Calu3 (cell line): ENCODE data around the gene PSMD3. TPM values are rescaled to one million over a fixed set of nuclear protein-coding genes. Genes with fewer than 3 reads are reported as not detected.

Source experiments
- BruUV-seq: library from RNA; stranded (reverse); fragments of 400-500 nt; replicated peaks from 2 replicates; lab custom pipeline; 2021; lab: Mats Ljungman, UMichigan
- CTCF ChIA-PET: fragments of 300-600 bp; sonication (Branson Sonifier 250); formaldehyde crosslinking; loops from one replicate; lab custom pipeline; 2022; ENCODE audit warnings: antibody characterized with exemption; lab: Charles Lee
- DNase-seq: peaks from one replicate; pipeline ENCODE4 v3.0.0; 2022
- H3K27ac Mint-ChIP-seq: one replicate; pipeline ENCODE4 v1.8.0; 2022; ENCODE audit warnings: mixed read lengths; ENCODE audit not compliant: unreplicated experiment
- H3K27me3 Mint-ChIP-seq: one replicate; pipeline ENCODE4 v1.8.0; 2022; ENCODE audit warnings: mixed read lengths; ENCODE audit not compliant: unreplicated experiment
- H3K36me3 Mint-ChIP-seq: one replicate; pipeline ENCODE4 v1.8.0; 2022; ENCODE audit warnings: mild to moderate bottlenecking, moderate library complexity, mixed read lengths; ENCODE audit not compliant: insufficient read depth, unreplicated experiment
- H3K4me1 Mint-ChIP-seq: one replicate; pipeline ENCODE4 v1.8.0; 2022; ENCODE audit warnings: mild to moderate bottlenecking, low read depth, mixed read lengths; ENCODE audit not compliant: unreplicated experiment
- H3K4me3 Mint-ChIP-seq: one replicate; pipeline ENCODE4 v1.8.0; 2022; ENCODE audit warnings: mild to moderate bottlenecking, low read depth, moderate library complexity, mixed read lengths; ENCODE audit not compliant: unreplicated experiment
- H3K9me3 Mint-ChIP-seq: one replicate; pipeline ENCODE4 v1.8.0; 2022; ENCODE audit warnings: low read depth, mixed read lengths; ENCODE audit not compliant: unreplicated experiment
- intact Hi-C: fragments of 100-400 bp; cut with micrococcal nuclease; formaldehyde crosslinking; loops from one replicate; pipeline ENCODE4 v1.10.0; 2022; ENCODE audit not compliant: unreplicated experiment
- total RNA-seq: library from RNA; stranded (reverse); gene quantifications from 2 replicates; pipeline ENCODE4 v1.2.3, GENCODE V29; 2022
- TF ChIP-seq, protein P1 (sequence below): fragments of 200-600 bp; IDR thresholded peaks from one replicate; pipeline ENCODE4 v1.8.0; 2022; ENCODE audit warnings: antibody characterized with exemption; ENCODE audit not compliant: unreplicated experiment

The PSMD3 gene
- total RNA-seq, 1 experiment from 2014 or later: 2,179 TPM

GRCh38 chr17:39972271-39972670, 8.3 kb upstream of the PSMD3 start:
- DNase-seq: no peak
- no TSS peak for BruUV-seq
- Mint-ChIP-seq H3K4me3 (no peak overlapping the region), H3K27ac (no peak overlapping the region), H3K4me1 (peaks cover 17% of the 10 kb centered on the region), H3K9me3 (no peaks in the 10 kb centered on the region), H3K27me3 (peaks cover 84% of the 10 kb centered on the region), H3K36me3 (peaks cover 14% of the 10 kb centered on the region)
- CTCF ChIA-PET: interaction anchor here (0.5 to 109.6 kb wide), 25 partner anchors 4 to 516 kb away, joined by 3 to 8195 read pairs (median 8); partner anchors contain the start of genes CSF3, ERBB2, GRB7 and GSDMA
- intact Hi-C loops: no loop called here
- TF ChIP-seq, protein P1, sequence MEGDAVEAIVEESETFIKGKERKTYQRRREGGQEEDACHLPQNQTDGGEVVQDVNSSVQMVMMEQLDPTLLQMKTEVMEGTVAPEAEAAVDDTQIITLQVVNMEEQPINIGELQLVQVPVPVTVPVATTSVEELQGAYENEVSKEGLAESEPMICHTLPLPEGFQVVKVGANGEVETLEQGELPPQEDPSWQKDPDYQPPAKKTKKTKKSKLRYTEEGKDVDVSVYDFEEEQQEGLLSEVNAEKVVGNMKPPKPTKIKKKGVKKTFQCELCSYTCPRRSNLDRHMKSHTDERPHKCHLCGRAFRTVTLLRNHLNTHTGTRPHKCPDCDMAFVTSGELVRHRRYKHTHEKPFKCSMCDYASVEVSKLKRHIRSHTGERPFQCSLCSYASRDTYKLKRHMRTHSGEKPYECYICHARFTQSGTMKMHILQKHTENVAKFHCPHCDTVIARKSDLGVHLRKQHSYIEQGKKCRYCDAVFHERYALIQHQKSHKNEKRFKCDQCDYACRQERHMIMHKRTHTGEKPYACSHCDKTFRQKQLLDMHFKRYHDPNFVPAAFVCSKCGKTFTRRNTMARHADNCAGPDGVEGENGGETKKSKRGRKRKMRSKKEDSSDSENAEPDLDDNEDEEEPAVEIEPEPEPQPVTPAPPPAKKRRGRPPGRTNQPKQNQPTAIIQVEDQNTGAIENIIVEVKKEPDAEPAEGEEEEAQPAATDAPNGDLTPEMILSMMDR: no peak

DNA sequence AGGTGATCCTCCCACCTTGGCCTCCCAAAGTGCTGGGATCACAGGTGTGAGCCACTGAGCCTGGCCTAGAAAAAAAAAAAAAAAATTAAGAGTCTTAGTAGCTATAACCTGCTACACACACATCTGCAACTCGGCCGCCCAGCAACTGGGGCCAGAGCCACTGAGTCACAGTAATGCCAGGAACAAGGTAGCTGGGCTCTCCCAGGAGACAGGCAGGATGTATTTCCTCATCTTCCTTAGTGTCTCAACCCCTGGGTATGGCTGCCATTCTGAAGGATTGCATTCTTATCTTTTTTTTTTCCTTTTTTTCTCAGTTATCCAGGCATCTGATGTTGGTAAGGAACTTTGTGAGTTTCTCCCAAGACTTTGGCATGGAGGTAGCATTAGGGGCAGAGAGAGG, 7.1 kb upstream of the PSMD3 start:
- Mint-ChIP-seq H3K4me3 (no peak overlapping the region), H3K36me3 (peaks cover 12% of the 10 kb centered on the region), H3K27ac (no peak overlapping the region), H3K9me3 (no peaks in the 10 kb centered on the region), H3K4me1 (peaks cover 14% of the 10 kb centered on the region), H3K27me3 (peaks cover 85% of the 10 kb centered on the region)
- TF ChIP-seq, protein P1: no peak
- BruUV-seq: no TSS peak
- intact Hi-C loops: no loop called here
- CTCF ChIA-PET: interaction anchor here (0.5 to 109.6 kb wide), 35 partner anchors 5 to 1369 kb away, joined by 3 to 8195 read pairs (median 5); partner anchors contain the start of genes CSF3, ERBB2, GRB7 and GSDMA
- DNase-seq: no peak

- BruUV-seq: no TSS peak
- H3K4me1 Mint-ChIP-seq: peaks cover 15% of the 10 kb centered on the region
- H3K27me3 Mint-ChIP-seq: peaks cover 85% of the 10 kb centered on the region
- H3K4me3 Mint-ChIP-seq: no peak overlapping the region
- intact Hi-C loops: no loop called here
- no peaks in the 10 kb centered on the region for H3K9me3 Mint-ChIP-seq
- TF ChIP-seq, protein P1: no peak
- DNase-seq: peak; percentile 82
- no peak overlapping the region for H3K27ac Mint-ChIP-seq
- H3K36me3 Mint-ChIP-seq: peaks cover 6% of the 10 kb centered on the region
- CTCF ChIA-PET: interaction anchor here (0.6 to 109.6 kb wide), 27 partner anchors 6 to 755 kb away, joined by 3 to 8195 read pairs (median 10); partner anchors contain the start of genes CSF3, ERBB2, GRB7 and GSDMA
Observed at GRCh38 chr17:39974433-39974832, 6.2 kb upstream of the PSMD3 start.

GRCh38 chr17:39975801-39976200, 4.8 kb upstream of the PSMD3 start:
- Mint-ChIP-seq H3K27me3 (peaks cover 84% of the 10 kb centered on the region), H3K27ac (no peak overlapping the region), H3K4me1 (peaks cover 17% of the 10 kb centered on the region), H3K36me3 (peaks cover 17% of the 10 kb centered on the region), H3K4me3 (no peak overlapping the region), H3K9me3 (no peaks in the 10 kb centered on the region)
- no TSS peak for BruUV-seq
- DNase-seq: no peak
- intact Hi-C loops: no loop called here
- CTCF ChIA-PET: interaction anchor here (0.7 to 109.6 kb wide), 34 partner anchors 17 to 524 kb away, joined by 3 to 8195 read pairs (median 6); partner anchors contain the start of genes CSF3, ERBB2, GRB7 and GSDMA
- TF ChIP-seq, protein P1: no peak
